CD14-positive monocyte (primary cell): ENCODE measurements around the gene UNC5A. TPM values are rescaled to one million over a fixed set of nuclear protein-coding genes. Genes with fewer than 3 reads are reported as not detected.

Source experiments
- DNase-seq, 3 donors: peaks; one replicate each; pipeline ENCODE4 v3.0.0-alpha.2; 2011 to 2022
- H2AFZ ChIP-seq: 2 replicates; pipeline ENCODE4 v1.6.0; 2012; ENCODE audit warnings: mild to moderate bottlenecking, low read depth, low read length, inconsistent platforms; ENCODE audit not compliant: insufficient read depth, poor library complexity, severe bottlenecking
- H3K27ac ChIP-seq, 2 donors: 1 replicate in 1 of 2; 2 replicates in 1 of 2; pipeline ENCODE4 v1.5.1; 2012 to 2013; ENCODE audit warnings: low read length in 2 of 2, control low read depth in 1 of 2, inconsistent platforms in 1 of 2, low read depth in 1 of 2, mild to moderate bottlenecking in 1 of 2
- H3K27me3 ChIP-seq, 2 donors: one replicate each; pipeline versions ENCODE4 v1.6.0 to v1.6.1; 2011 to 2013; ENCODE audit warnings: low read length in 2 of 2; ENCODE audit not compliant: control insufficient read depth in 2 of 2, insufficient read depth in 2 of 2
- H3K36me3 ChIP-seq, 2 donors: replicated peaks in 1 of 2; 1 replicate in 1 of 2; 2 replicates in 1 of 2; pipeline versions ENCODE4 v1.5.1 to v1.6.1; 2012 to 2013; ENCODE audit warnings: low read length in 2 of 2, control low read depth in 1 of 2, inconsistent platforms in 1 of 2, mild to moderate bottlenecking in 1 of 2; ENCODE audit not compliant: insufficient read depth in 2 of 2, control insufficient read depth in 1 of 2
- H3K4me1 ChIP-seq, 2 donors: 1 replicate in 1 of 2; 2 replicates in 1 of 2; pipeline versions ENCODE4 v1.5.1 to v1.6.1; 2012 to 2013; ENCODE audit warnings: low read length in 2 of 2, control low read depth in 1 of 2, inconsistent platforms in 1 of 2, mild to moderate bottlenecking in 1 of 2, moderate library complexity in 1 of 2; ENCODE audit not compliant: insufficient read depth in 2 of 2, control insufficient read depth in 1 of 2
- H3K4me2 ChIP-seq: replicated peaks from 2 replicates; pipeline ENCODE3; 2012; ENCODE audit warnings: low read length, moderate library complexity, mild to moderate bottlenecking; ENCODE audit not compliant: poor library complexity, severe bottlenecking; ENCODE audit errors: extremely low read depth
- H3K4me3 ChIP-seq, 3 experiments: fragments of 200-600 bp in 1 of 3; sonication (generic) in 1 of 3; replicated peaks in 1 of 3; 1 replicate in 2 of 3; 2 replicates in 1 of 3; pipeline ENCODE4 v1.5.1; 2011 to 2013; ENCODE audit warnings: low read length in 3 of 3, mild to moderate bottlenecking in 3 of 3, control low read depth in 2 of 3, low read depth in 2 of 3, inconsistent platforms in 1 of 3, moderate library complexity in 1 of 3
- H3K79me2 ChIP-seq: 2 replicates; pipeline ENCODE4 v1.6.0; 2012; ENCODE audit warnings: mild to moderate bottlenecking, control low read depth, inconsistent platforms, low read length, moderate library complexity; ENCODE audit not compliant: insufficient read depth
- H3K9ac ChIP-seq: 2 replicates; pipeline ENCODE4 v1.6.0; 2017; ENCODE audit warnings: low read length, mild to moderate bottlenecking; ENCODE audit not compliant: insufficient read depth, poor library complexity, severe bottlenecking
- H3K9me3 ChIP-seq, 2 donors: replicated peaks in 1 of 2; 1 replicate in 1 of 2; 2 replicates in 1 of 2; pipeline versions ENCODE4 v1.5.1 to v1.6.1; 2012 to 2013; ENCODE audit warnings: low read length in 2 of 2, control low read depth in 1 of 2; ENCODE audit not compliant: control insufficient read depth in 1 of 2, insufficient read depth in 1 of 2
- H4K20me1 ChIP-seq: 2 replicates; pipeline ENCODE4 v1.6.0; 2012; ENCODE audit warnings: mild to moderate bottlenecking, low read length, control low read depth, moderate library complexity; ENCODE audit not compliant: insufficient read depth
- H3K27ac Mint-ChIP-seq, 7 donors: one replicate each; pipeline ENCODE4 v1.8.0; 2020; ENCODE audit warnings: mild to moderate bottlenecking in 7 of 7, mixed read lengths in 7 of 7, moderate library complexity in 6 of 7, inconsistent platforms in 2 of 7
- H3K27me3 Mint-ChIP-seq, 3 donors: one replicate each; pipeline ENCODE4 v1.8.0; 2021 to 2022; ENCODE audit warnings: low read depth in 3 of 3, mild to moderate bottlenecking in 3 of 3, mixed read lengths in 3 of 3, moderate library complexity in 3 of 3, inconsistent platforms in 1 of 3
- H3K36me3 Mint-ChIP-seq, 2 donors: one replicate each; pipeline ENCODE4 v1.8.0; 2020; ENCODE audit warnings: mixed read lengths in 2 of 2, inconsistent platforms in 1 of 2, mild to moderate bottlenecking in 1 of 2
- H3K4me1 Mint-ChIP-seq: one replicate; pipeline ENCODE4 v1.8.0; 2020; ENCODE audit warnings: mild to moderate bottlenecking, mixed read lengths
- H3K4me3 Mint-ChIP-seq, 2 donors: one replicate each; pipeline ENCODE4 v1.8.0; 2020; ENCODE audit warnings: mild to moderate bottlenecking in 2 of 2, mixed read lengths in 2 of 2, moderate library complexity in 1 of 2
- H3K9me3 Mint-ChIP-seq, 7 donors: one replicate each; pipeline ENCODE4 v1.8.0; 2020 to 2022; ENCODE audit warnings: mixed read lengths in 7 of 7, mild to moderate bottlenecking in 6 of 7, moderate library complexity in 6 of 7, inconsistent platforms in 2 of 7
- WGBS: methylation state at CpG from one replicate; pipeline ENCODE4 v1.1.5; 2013; ENCODE audit warnings: missing lambda C conversion rate; ENCODE audit not compliant: insufficient coverage; 5-methylcytosine and 5-hydroxymethylcytosine counted together
- intact Hi-C, 2 donors: fragments of 100-400 bp; cut with micrococcal nuclease; formaldehyde crosslinking; loops; one replicate each; pipeline versions ENCODE4 v1.15.0 to v1.15.1; 2023
- polyA plus RNA-seq, 3 donors: library from polyadenylated mRNA; depleted of rRNA in 1 of 3; unstranded in 2 of 3; stranded (reverse) in 1 of 3; fragments of 300-500 nt in 2 of 3; fragments of >200 nt in 1 of 3; fragmentation: Illumina TruSeq in 2 of 3; gene quantifications; 1 replicate in 2 of 3; 2 replicates in 1 of 3; pipeline ENCODE4 v1.2.3, GENCODE V29; 2012 to 2021
- TF ChIP-seq, protein P1 (sequence below): fragments of 200-600 bp; IDR thresholded peaks from one replicate; pipeline ENCODE4 v1.8.0; 2022; ENCODE audit warnings: antibody characterized with exemption, mild to moderate bottlenecking

Gene UNC5A
- polyA plus RNA-seq, 3 donors: 0.03 to 0.07 TPM; not detected in 1

DNA sequence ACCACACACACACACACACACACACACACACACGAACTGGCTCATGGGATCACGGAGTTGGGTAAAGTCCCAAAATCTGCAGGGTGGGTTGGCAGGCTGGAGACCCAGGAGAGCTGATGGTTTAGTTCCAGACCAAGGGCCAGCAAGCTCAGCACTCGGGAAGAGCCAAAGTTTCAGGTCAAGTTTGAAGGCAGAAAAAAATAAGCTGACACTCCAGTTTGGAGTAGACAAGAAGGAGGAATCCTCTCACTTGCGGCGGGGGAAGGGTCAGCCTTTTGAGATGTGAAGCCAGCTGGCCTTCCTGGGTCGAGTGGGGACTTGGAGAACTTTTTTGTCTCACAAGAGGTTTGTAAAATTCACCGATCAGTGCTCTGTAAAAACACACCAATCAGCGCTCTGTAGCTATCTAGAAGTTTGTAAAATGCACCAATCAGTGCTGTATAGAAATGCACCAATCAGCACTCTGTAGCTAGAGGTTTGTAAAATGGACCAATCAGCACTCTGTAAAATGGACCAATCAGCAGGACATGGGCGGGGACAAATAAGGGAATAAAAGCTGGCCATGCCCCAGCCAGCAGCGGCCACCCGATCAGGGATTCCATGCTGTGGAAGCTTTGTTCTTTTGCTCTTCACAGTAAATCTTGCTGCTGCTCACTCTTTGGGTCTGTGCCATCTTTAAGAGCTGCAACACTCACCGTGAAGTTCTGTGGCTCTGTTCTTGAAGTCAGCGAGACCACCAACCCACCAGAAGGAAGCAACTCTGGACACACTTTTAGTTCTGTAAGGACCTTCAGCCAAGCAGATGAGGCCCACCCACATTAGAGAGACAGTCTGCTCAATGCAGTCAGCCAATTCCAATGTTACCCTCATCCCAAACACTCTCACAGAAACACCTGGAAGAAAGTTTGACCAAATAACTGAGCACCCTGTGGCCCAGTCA is 37.8 kb upstream of the UNC5A start:
- Histone ChIP-seq H3K4me1 (peaks cover 4 to 12% of the 10 kb centered on the region in 2 donors), H3K9ac (no peak overlapping the region), H3K9me3 (no peaks in the 10 kb centered on the region), H3K36me3 (no peaks in the 10 kb centered on the region), H3K4me3 (no peak overlapping the region), H2AFZ (no peak overlapping the region), H3K27me3 (peaks cover 0 to 3% of the 10 kb centered on the region in 2 donors), H3K79me2 (no peaks in the 10 kb centered on the region), H3K4me2 (no peak overlapping the region), H3K27ac (no peak overlapping the region), H4K20me1 (no peaks in the 10 kb centered on the region)
- WGBS: 85% methylated on average over 8 of the region's 13 CpGs
- DNase-seq: no peak
- H3K9me3 Mint-ChIP-seq: peaks cover 0 to 11% (median 8%) of the 10 kb centered on the region in 7 donors
- H3K27ac Mint-ChIP-seq: no peak overlapping the region
- peaks cover 20 to 38% (median 26%) of the 10 kb centered on the region in 3 donors for H3K27me3 Mint-ChIP-seq
- H3K4me3 Mint-ChIP-seq: no peak overlapping the region
- TF ChIP-seq, protein P1, sequence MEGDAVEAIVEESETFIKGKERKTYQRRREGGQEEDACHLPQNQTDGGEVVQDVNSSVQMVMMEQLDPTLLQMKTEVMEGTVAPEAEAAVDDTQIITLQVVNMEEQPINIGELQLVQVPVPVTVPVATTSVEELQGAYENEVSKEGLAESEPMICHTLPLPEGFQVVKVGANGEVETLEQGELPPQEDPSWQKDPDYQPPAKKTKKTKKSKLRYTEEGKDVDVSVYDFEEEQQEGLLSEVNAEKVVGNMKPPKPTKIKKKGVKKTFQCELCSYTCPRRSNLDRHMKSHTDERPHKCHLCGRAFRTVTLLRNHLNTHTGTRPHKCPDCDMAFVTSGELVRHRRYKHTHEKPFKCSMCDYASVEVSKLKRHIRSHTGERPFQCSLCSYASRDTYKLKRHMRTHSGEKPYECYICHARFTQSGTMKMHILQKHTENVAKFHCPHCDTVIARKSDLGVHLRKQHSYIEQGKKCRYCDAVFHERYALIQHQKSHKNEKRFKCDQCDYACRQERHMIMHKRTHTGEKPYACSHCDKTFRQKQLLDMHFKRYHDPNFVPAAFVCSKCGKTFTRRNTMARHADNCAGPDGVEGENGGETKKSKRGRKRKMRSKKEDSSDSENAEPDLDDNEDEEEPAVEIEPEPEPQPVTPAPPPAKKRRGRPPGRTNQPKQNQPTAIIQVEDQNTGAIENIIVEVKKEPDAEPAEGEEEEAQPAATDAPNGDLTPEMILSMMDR: no peak
- intact Hi-C loops: no loop called here
- peaks cover 9% of the 10 kb centered on the region for H3K4me1 Mint-ChIP-seq
- no peaks in the 10 kb centered on the region for H3K36me3 Mint-ChIP-seq

DNA sequence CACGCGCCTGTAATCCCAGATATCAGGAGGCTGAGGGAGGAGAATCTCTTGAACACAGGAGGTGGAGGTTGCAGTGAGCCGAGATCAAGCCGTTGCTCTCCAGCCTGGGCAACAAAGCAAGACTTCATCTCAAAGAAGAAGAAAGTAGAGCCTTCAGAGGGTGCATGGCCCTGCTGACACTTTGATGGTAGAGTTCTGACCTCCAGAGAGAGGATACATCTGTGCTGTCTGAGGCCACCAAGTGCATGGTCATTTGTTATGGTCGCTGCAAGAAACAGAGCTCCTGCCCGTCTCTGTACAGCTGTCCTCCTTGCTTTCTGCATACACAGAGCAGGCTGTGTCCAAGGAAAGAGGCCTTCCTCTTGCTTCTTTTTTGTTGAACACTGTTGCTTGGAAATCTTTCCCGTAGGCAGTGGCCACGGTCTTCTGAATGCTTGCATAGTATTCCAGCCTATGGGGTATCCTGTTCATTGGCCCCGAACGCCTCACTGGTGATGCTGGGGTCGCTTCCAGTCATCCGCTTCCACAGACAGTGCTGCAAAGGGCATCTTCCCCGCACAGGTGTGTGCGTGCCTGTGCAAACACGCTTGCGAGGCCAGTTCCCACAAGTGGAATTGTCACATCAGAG is 36.8 kb upstream of the UNC5A start:
- no peaks in the 10 kb centered on the region for H3K9me3 ChIP-seq
- DNase-seq: no peak
- no peak overlapping the region for H3K27ac ChIP-seq
- H3K4me2 ChIP-seq: no peak overlapping the region
- Mint-ChIP-seq H3K36me3 (no peaks in the 10 kb centered on the region), H3K9me3 (peaks cover 0 to 14% (median 8%) of the 10 kb centered on the region in 7 donors), H3K27me3 (peaks cover 22 to 38% (median 26%) of the 10 kb centered on the region in 3 donors), H3K27ac (no peak overlapping the region), H3K4me3 (no peak overlapping the region), H3K4me1 (peaks cover 9% of the 10 kb centered on the region)
- H3K36me3 ChIP-seq: no peaks in the 10 kb centered on the region
- no peaks in the 10 kb centered on the region for H3K79me2 ChIP-seq
- WGBS: 92% methylated on average over 16 of the region's 16 CpGs
- TF ChIP-seq, protein P1: no peak
- no peak overlapping the region for H3K4me3 ChIP-seq
- no peak overlapping the region for H3K9ac ChIP-seq
- H2AFZ ChIP-seq: no peak overlapping the region
- intact Hi-C loops: no loop called here
- H4K20me1 ChIP-seq: no peaks in the 10 kb centered on the region
- peaks cover 4 to 12% of the 10 kb centered on the region in 2 donors for H3K4me1 ChIP-seq
- no peaks in the 10 kb centered on the region for H3K27me3 ChIP-seq
